NCI-H1092 (cell line): ENCODE results near the gene CHAF1A.

Experiments used
- DNase-seq: peaks from one replicate; lab custom pipeline; 2025; lab: John Stamatoyannopoulos, UW

The CHAF1A gene, protein sequence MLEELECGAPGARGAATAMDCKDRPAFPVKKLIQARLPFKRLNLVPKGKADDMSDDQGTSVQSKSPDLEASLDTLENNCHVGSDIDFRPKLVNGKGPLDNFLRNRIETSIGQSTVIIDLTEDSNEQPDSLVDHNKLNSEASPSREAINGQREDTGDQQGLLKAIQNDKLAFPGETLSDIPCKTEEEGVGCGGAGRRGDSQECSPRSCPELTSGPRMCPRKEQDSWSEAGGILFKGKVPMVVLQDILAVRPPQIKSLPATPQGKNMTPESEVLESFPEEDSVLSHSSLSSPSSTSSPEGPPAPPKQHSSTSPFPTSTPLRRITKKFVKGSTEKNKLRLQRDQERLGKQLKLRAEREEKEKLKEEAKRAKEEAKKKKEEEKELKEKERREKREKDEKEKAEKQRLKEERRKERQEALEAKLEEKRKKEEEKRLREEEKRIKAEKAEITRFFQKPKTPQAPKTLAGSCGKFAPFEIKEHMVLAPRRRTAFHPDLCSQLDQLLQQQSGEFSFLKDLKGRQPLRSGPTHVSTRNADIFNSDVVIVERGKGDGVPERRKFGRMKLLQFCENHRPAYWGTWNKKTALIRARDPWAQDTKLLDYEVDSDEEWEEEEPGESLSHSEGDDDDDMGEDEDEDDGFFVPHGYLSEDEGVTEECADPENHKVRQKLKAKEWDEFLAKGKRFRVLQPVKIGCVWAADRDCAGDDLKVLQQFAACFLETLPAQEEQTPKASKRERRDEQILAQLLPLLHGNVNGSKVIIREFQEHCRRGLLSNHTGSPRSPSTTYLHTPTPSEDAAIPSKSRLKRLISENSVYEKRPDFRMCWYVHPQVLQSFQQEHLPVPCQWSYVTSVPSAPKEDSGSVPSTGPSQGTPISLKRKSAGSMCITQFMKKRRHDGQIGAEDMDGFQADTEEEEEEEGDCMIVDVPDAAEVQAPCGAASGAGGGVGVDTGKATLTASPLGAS

DNA sequence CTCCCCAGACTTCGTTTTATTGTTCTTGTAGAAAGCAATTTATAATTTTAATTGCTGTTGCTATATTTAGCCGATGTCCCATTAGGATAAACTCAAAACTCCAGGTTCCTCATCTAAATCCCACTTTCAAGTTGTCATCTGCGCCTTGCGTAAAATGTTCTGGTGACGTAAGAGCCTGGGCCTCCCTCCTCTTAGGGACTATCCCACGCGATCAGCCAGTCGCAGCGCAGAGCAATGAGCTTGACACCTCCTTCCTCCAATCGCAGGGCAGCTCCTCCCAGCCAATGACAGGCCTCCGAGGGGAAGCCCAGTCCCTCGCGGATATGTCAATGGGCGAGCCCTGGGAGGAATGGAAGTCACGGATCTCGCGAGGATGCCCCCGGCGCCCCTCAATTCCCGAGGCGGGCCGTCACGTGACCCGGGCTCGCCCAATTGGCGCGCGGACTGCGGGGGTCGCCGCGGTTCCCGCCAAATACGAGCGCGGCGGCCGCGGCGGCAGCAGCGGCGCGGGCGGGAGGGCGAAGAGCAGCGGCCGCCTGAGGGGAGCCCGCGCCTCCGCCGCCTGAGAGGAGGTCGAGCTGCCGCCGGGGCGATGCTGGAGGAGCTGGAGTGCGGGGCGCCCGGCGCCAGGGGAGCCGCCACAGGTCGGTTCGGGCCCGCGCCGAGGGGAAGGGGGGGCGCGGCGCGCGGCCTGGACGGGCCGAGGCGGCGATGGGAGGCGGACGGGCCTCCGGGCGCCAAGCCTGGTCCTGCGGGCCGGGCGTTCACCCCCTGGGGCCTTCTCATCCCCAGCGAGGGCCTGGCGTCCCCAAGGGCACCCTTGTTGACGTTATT, at the start of gene CHAF1A:
CHAF1A (plus strand) TSS at position 470 of the 834 bp plus-strand sequence; CDS start at position 593, 123 bp downstream.
- peak; percentile 100 for DNase-seq

DNA sequence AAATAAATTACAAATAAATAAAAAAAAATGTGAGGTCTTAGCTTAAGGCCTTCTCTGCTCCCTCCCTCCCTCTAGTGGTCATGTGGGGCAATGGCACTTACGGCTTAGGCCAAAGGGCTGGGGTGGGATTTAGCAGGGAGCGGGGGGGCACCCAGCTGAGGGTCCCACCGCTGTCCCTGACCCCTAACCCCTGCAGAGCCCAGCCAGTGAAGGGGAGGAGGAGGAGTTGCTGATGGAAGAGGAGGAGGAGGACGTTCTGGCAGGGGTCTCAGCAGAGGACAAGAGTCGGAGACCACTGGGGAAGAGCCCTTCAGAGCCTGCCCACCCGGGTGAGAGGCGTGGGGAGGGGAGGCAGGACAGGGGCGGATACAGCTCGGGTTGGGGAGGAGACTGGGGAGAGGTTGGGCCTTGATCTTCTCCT, 49.7 kb upstream of the CHAF1A start:
- peak; percentile 33 for DNase-seq

GRCh38 chr19:4354282-4354681, 48.2 kb upstream of the CHAF1A start:
- DNase-seq: no peak

GRCh38 chr19:4354897-4355296, 47.5 kb upstream of the CHAF1A start:
- no peak for DNase-seq

- DNase-seq: no peak
Observed at GRCh38 chr19:4357095-4357797, 45.2 kb upstream of the CHAF1A start.

- no peak for DNase-seq
Observed at GRCh38 chr19:4357921-4358326, 44.5 kb upstream of the CHAF1A start.

- no peak for DNase-seq
Observed at GRCh38 chr19:4358709-4359626, 43.5 kb upstream of the CHAF1A start.

GRCh38 chr19:4359627-4360000, 42.8 kb upstream of the CHAF1A start:
- DNase-seq: no peak

- no peak for DNase-seq
Observed at GRCh38 chr19:4360081-4360569, 42.3 kb upstream of the CHAF1A start.

DNA sequence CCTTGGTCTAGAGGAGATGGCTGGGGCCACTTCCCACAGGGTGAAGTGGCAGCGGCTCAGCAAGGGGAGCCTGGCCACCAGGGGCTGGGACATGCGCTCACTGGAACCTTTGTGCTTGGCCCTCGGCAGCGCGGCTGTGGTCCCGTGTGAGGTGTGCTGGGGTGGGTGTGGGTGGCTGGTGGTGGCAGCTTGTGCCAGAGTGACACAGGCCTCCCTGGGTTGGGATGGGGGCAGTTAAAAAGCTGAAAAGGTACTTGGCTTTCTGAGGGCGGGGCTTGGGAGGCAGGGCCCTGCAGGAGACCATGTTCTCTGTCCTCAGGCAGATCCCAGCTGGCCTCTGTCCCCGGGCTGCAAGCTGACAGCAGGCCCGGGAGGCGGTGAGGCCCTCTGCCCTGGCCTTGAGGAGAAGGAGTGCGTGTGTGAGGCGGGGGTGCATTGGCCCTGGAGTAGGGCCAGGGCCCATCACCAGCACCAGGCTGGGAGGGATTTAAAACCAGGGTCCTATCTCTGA, 41.7 kb upstream of the CHAF1A start:
- no peak for DNase-seq

DNA sequence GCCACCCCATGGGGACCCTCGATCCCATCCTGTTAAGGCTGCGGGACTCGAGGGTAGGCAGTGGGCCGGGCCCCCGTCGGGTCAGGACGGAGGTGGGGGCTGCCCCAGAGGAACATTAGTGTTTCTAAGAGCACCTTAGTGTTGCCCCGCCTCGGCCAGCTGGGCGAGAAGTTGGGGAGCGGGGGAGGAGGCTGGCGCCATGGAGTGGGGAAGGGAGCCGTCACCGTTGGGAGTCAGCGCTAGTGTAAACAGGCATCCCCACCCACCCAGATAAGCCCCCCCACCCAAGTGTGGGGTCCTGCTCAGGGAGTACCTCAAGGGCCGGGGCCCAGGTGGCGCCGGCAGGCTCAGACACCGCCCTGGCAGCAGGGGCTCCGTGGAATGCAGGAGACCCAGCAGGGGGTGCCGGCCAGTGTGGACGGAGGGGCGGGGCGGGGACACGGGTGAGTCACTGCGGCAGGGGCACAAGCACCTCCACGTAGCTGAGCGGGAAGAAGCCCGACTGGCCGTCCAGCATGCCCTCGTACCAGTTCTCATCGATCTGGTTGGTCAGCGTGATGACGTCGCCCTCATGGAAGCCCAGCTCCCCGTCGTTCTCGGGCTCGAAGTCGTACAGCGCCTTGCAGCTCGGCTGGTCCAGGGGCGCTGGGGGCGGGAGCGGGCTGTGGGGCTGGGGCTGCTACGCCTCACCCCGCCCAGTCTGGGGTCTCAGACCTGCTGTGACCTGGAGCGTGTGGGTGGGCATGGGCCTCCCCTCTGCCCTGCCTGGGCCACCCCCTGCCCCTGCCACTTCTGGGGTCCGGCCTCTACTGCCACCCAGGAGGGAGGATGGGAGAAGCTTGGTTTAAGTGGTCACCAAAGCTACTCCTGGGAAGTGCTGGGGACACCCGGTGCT, 41.0 kb upstream of the CHAF1A start:
- DNase-seq: no peak

DNA sequence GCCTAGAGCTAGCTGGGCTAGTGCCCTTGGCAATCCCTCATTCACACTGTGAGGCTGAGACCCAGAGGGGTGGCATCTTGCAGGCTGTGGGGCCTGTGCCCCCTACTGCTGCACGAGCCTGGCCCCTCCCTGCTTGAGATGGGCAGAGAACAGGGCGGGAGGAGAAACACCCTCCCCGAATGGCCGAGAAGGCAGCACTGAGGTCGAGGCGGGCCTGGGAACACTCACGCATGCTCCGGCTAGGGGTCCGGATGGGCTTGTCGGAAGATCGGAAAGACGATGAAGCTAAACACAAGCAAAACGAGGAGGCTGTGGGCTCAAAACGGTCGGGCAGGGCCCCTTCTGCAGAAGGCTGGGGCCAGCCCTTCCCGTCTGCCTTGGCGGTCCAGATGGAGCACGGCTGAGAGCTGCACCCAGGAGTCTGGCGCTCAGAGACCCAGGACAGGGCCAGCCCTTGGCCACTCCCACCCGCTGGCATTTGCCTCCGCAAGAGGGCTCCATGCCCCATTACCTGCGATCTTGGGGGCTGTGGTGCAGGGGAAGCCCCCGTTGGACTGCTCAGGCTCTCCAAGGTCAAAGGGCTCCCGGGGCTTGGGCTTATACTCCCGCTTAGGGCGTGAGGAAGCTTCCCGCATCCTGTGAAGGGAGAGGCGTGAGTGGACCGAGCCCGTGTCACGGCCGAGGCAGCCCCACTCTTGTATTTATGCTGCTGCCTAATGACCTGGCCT, 40.2 kb upstream of the CHAF1A start:
- DNase-seq: no peak

DNA sequence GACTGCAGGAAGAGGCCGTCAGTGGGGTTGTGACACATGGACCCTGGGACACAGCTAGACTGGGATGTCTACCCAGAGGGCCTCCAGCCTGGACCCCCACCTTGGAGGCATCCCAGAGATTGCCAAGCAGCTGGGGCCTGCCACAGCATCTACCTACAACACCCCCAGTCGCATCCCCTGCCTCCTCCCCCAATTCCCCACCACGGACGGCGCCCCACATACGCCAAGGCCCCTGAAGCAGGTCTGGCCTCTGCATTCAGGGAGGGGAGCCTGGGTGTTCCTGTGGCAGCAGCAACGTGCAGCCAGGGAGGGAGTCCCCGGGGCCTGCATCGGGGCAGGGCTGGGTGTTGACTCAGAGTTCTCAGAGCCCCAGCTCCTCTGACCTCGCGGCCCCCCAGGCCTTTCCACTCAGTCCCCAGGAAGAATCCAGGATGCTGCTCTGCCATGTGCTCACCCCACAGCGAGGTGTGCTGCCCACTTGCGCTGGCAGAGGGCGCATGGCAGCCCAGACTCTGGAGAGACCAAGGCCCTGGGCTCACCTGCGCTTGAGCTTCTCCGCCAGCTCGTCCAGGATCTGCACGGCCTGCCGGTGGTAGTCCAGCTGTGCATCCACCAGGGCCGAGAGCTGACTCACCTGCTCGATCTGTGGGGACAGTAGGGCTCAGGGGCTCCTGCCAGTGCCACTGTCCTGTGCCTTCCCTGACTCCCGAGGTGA, 39.5 kb upstream of the CHAF1A start:
- DNase-seq: no peak

DNA sequence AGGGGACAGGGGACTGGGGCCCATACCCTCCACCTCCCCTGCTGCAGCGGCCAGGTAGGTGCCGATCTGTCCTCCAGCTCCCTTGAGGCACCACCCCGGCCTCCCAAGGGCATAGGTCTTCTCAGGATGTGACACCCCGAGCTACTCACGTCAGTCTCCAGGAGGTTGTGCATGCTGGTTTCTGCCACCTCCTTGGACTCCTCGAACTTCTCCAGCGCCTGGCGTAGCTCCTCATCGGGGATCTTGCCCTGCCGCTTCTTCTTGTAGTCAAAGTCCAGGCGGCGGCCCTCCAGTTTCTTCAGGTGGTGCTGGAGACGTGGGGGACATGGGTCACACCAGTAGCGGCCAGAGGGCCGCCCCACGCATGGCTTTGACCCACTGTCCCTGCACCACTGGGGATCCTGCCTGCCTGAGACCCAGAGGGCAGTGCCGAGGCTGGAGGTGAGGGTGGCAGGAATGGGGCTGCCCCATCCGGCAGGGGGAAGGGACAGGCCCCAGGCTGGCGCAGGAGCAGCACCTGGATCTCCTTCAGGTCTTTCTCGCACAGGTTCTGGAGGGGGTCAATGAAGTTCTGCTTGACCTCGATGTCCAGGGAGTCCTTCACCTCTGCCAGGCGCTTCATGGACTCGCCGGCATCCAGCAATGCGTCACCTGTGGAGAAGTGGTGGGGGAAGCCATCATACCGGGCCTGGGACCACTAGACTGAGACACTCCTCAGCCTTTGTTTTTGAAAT, 38.7 kb upstream of the CHAF1A start:
- no peak for DNase-seq

DNA sequence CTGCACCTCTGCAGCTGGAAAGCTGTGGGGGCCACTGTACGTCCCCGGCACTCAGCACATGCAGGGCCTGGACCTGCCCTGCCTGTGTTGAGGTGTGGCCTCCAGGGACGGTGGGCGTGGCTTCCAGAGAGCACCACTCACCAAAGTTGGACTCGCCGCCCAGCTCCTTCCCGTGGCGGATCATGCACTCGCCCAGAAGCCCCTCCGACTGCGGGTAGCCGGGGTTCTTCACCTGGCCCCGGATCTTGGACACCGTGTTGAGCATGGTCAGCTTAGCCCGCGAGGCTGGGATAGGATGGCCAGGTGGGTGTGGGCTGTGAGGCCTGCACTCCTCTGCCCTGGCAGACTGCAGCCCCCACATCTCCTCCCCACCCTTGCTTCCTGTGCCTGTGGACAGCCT, 37.1 kb upstream of the CHAF1A start:
- DNase-seq: no peak

DNA sequence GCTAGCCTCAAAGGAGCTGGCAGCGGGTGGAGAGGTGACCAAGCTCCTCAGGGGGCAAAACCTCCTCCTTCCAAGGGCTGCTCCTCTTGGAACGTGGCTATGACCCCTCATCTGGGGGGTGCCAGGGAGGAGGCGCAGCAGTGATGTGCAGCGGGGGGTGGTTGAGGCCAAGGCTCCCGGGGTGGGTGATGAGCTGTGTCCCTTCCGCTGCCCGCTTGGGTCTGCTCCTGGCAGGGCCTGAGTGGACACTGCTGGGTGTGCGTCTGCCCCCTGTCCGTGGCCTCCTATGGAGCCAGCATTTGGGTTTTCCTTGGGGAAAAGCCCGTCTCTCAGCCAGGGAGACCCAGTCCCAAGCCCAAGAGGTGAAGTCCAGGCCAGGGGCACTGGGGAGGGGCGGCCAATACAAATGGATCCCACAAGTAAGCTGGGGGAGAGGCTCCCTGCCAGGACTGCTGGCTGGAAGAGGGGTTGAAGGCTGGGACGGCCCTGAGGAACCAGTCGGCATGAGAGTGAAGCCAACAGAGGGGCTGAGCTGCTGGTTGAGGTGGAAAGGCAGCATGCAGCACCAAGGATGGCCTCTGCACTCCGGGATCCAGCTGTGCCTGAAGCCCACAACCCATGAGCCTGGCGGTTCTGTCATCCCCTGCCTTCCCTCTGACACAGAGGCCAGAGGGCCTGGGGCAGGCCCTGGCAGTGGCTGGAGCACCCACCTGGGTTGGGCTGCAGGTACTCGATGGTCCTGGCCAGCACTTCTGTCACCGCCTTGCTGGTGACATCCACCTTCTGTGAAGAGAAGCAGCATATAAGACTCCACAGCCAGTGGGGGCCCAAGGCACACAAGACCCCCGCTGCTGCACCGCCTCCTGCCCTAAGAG, 36.4 kb upstream of the CHAF1A start:
- no peak for DNase-seq
